SK-N-SH treated with all-trans-retinoic acid at 6 μM for 48 hours (cell line): Measurements from ENCODE around the gene CNDP1.

Experiments used
- ATAC-seq: fragments of 200-7000 bp; cut with Tn5 transposase; 3 replicates; pipeline ENCODE4 v1.9.1; 2020; ENCODE audit warnings: mild to moderate bottlenecking, moderate library complexity
- ARNTL ChIP-seq: fragments of 450-650 bp; formaldehyde crosslinking; IDR thresholded peaks from 2 replicates; pipeline ENCODE4 v1.5.0; 2020; ENCODE audit warnings: low read depth, mild to moderate bottlenecking, moderate library complexity, borderline replicate concordance
- BACH2 ChIP-seq: fragments of 250-450 bp; sonication (Bioruptor Pico); IDR thresholded peaks from 2 replicates; pipeline ENCODE4 v1.9.0; 2021; ENCODE audit warnings: mild to moderate bottlenecking, borderline replicate concordance
- CSDC2 ChIP-seq: fragments of 250-450 bp; sonication (Bioruptor Pico); IDR thresholded peaks from 2 replicates; pipeline ENCODE4 v1.5.0; 2020; ENCODE audit warnings: mild to moderate bottlenecking, moderate library complexity
- CSRNP3 ChIP-seq: fragments of 250-450 bp; sonication (Bioruptor Pico); IDR thresholded peaks from 2 replicates; pipeline ENCODE4 v1.5.1; 2021; ENCODE audit warnings: mild to moderate bottlenecking, moderate library complexity
- ESRRG ChIP-seq: fragments of 250-450 bp; sonication (Bioruptor Pico); IDR thresholded peaks from 2 replicates; pipeline ENCODE4 v1.6.1; 2021; ENCODE audit warnings: mild to moderate bottlenecking
- ISL1 ChIP-seq: fragments of 250-450 bp; sonication (Bioruptor Pico); IDR thresholded peaks from 2 replicates; pipeline ENCODE4 v2.1.2; 2022; ENCODE audit warnings: mild to moderate bottlenecking, moderate library complexity
- POU6F1 ChIP-seq: fragments of 250-450 bp; sonication (Bioruptor Pico); IDR thresholded peaks from 2 replicates; pipeline ENCODE4 v1.8.0; 2021; ENCODE audit warnings: low read depth, mild to moderate bottlenecking, moderate library complexity, borderline replicate concordance
- RARB ChIP-seq: fragments of 250-450 bp; sonication (Bioruptor Pico); IDR thresholded peaks from 2 replicates; pipeline ENCODE4 v1.8.0; 2021; ENCODE audit warnings: mild to moderate bottlenecking, moderate library complexity
- SNAI2 ChIP-seq: fragments of 250-450 bp; sonication (Bioruptor Pico); IDR thresholded peaks from 2 replicates; pipeline ENCODE4 v1.5.0; 2020; ENCODE audit warnings: mild to moderate bottlenecking, moderate library complexity
- TCF4 ChIP-seq: fragments of 250-450 bp; sonication (Bioruptor Pico); IDR thresholded peaks from 2 replicates; pipeline ENCODE4 v1.8.0; 2021; ENCODE audit warnings: mild to moderate bottlenecking, moderate library complexity, borderline replicate concordance
- TOX ChIP-seq: fragments of 250-450 bp; sonication (Bioruptor Pico); IDR thresholded peaks from 2 replicates; pipeline ENCODE4 v1.8.0; 2021; ENCODE audit warnings: mild to moderate bottlenecking, moderate library complexity, borderline replicate concordance
- ZC3H10 ChIP-seq: fragments of 250-450 bp; sonication (Bioruptor Pico); IDR thresholded peaks from 2 replicates; pipeline ENCODE4 v1.5.1; 2021; ENCODE audit warnings: mild to moderate bottlenecking, moderate library complexity
- ZFP3 ChIP-seq: fragments of 250-450 bp; sonication (Bioruptor Pico); IDR thresholded peaks from 2 replicates; pipeline ENCODE4 v1.5.0; 2020; ENCODE audit warnings: mild to moderate bottlenecking, moderate library complexity
- ZFP30 ChIP-seq: fragments of 450-650 bp; formaldehyde crosslinking; IDR thresholded peaks from 2 replicates; pipeline ENCODE4 v1.5.0; 2022; ENCODE audit warnings: mild to moderate bottlenecking, moderate library complexity
- ZNF565 ChIP-seq: fragments of 450-650 bp; formaldehyde crosslinking; conservative IDR thresholded peaks from 2 replicates; pipeline ENCODE4 v1.5.0; 2020; ENCODE audit warnings: low read depth, mild to moderate bottlenecking, moderate library complexity
- ZNF70 ChIP-seq: fragments of 450-650 bp; formaldehyde crosslinking; IDR thresholded peaks from 2 replicates; pipeline ENCODE4 v1.5.0; 2020; ENCODE audit warnings: mild to moderate bottlenecking, moderate library complexity
- ZNF8 ChIP-seq: fragments of 450-650 bp; formaldehyde crosslinking; IDR thresholded peaks from 2 replicates; pipeline ENCODE4 v1.5.0; 2020; ENCODE audit warnings: mild to moderate bottlenecking, moderate library complexity
- TF ChIP-seq, protein P1 (sequence below): fragments of 250-450 bp; sonication (Bioruptor Pico); IDR thresholded peaks from 2 replicates; pipeline ENCODE4 v1.5.1; 2020; ENCODE audit warnings: low read depth, mild to moderate bottlenecking, moderate library complexity
- TF ChIP-seq, protein P2 (sequence below): fragments of 250-450 bp; sonication (Bioruptor Pico); IDR thresholded peaks from 2 replicates; pipeline ENCODE4 v1.5.0; 2020; ENCODE audit warnings: mild to moderate bottlenecking, moderate library complexity

Gene CNDP1

GRCh38 chr18:74505776-74506175 is 28.5 kb upstream of the CNDP1 start:
- no peak for ATAC-seq
- TF ChIP-seq CSRNP3 (no peak), TOX (CRISPR knock-in tag) (no peak), POU6F1 (CRISPR knock-in tag) (no peak)

DNA sequence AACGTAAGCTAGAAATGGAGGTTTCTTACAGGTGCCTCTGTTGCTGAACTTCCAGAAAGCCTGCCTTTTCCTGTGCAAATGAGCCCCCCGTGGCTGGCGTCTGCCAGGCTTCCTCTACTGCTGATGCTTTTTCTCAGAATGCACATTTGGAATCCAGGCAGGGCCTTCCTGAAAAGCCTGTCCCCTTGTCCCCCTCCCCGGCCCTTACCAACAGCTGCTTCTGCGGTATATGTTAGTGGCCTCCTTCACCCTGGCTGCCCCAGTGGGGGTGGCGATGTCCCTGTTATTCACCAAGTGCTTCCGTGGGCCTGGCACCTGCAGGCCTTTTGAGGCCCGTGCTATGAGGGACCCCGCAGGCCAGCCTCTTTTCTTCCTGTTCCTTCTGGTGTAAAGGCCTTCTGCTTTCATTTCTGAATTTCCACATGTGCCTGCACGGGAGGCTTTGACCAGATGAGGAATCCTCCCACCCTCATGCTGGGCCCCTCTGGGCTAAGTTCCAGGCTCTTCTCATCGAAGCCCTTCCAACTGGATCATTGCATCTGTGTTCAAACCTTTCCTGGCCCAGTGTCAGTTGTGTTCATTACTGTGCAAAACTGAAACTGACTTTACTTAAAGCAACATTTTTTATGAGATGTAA is 27.7 kb upstream of the CNDP1 start:
- TF ChIP-seq ZNF70 (no peak), TOX (CRISPR knock-in tag) (no peak), ISL1 (CRISPR knock-in tag) (no peak), POU6F1 (CRISPR knock-in tag) (no peak), ESRRG (CRISPR knock-in tag) (no peak)
- no peak for ATAC-seq

- ATAC-seq, result no peak
These were observed 27.0 kb upstream of the CNDP1 start for GRCh38 chr18:74507097-74507881.

DNA sequence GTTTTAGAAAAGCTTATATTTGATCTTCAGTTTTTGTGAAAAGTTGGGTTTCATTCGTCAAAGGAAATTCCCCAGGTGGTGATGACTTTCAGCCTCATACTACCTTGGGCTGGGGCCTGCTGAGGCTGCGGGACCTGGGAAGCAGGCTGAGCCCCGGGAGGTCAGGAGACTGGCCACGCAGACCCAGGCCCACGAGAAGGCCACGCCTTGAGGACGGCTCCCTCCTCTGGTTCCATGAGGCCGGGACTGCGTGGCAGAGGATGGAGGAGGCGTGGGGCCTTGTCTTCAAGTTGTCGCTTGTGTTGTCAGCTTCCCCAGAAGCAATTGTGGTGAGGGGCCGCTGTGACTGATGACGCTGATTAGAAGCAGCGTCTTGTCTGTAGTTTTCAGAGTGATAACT is 26.4 kb upstream of the CNDP1 start:
- no peak for ATAC-seq
- TF ChIP-seq ZFP30 (CRISPR knock-in tag), result no peak

More at GRCh38 chr18:74507097-74507881, 27.0 kb upstream of the CNDP1 start:
- no peak for TF ChIP-seq ZNF8 (CRISPR knock-in tag)
- TF ChIP-seq CSRNP3, result no peak
- TF ChIP-seq ZNF70, result no peak
- no peak for TF ChIP-seq CSDC2 (CRISPR knock-in tag)
- TF ChIP-seq ZC3H10 (CRISPR knock-in tag), result no peak

DNA sequence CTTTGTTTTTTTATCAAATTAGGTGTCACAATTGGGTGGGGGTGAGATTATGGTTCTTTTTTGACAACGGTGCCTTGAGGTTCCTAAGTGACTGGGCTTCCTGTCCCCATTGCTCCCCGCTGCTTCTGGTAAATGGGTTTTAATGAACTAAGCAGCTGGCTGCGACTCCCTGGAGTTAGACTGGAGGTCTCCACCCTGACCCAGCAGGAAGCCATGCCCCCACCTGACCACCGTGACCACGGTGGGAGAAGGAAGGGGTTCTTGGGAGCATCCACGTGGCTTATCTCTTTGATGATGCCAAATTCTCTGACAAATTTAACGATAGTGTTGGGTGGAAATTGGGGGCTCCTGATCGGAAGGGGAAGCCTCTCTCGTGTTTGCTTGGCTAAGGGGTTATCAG is 25.9 kb upstream of the CNDP1 start:
- ATAC-seq, result no peak
- TF ChIP-seq TOX (CRISPR knock-in tag) (no peak), ESRRG (CRISPR knock-in tag) (no peak), BACH2 (CRISPR knock-in tag) (no peak), ZFP30 (CRISPR knock-in tag) (no peak), SNAI2 (no peak), RARB (CRISPR knock-in tag) (no peak), TCF4 (no peak), ZFP3 (no peak), ZNF8 (CRISPR knock-in tag) (no peak), ARNTL (CRISPR knock-in tag) (no peak), CSRNP3 (no peak), ZNF565 (no peak), ZNF70 (no peak), ZC3H10 (CRISPR knock-in tag) (no peak)
- TF ChIP-seq, protein P1, sequence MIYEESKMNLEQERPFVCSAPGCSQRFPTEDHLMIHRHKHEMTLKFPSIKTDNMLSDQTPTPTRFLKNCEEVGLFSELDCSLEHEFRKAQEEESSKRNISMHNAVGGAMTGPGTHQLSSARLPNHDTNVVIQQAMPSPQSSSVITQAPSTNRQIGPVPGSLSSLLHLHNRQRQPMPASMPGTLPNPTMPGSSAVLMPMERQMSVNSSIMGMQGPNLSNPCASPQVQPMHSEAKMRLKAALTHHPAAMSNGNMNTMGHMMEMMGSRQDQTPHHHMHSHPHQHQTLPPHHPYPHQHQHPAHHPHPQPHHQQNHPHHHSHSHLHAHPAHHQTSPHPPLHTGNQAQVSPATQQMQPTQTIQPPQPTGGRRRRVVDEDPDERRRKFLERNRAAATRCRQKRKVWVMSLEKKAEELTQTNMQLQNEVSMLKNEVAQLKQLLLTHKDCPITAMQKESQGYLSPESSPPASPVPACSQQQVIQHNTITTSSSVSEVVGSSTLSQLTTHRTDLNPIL (CRISPR knock-in tag), result no peak
- TF ChIP-seq, protein P2, sequence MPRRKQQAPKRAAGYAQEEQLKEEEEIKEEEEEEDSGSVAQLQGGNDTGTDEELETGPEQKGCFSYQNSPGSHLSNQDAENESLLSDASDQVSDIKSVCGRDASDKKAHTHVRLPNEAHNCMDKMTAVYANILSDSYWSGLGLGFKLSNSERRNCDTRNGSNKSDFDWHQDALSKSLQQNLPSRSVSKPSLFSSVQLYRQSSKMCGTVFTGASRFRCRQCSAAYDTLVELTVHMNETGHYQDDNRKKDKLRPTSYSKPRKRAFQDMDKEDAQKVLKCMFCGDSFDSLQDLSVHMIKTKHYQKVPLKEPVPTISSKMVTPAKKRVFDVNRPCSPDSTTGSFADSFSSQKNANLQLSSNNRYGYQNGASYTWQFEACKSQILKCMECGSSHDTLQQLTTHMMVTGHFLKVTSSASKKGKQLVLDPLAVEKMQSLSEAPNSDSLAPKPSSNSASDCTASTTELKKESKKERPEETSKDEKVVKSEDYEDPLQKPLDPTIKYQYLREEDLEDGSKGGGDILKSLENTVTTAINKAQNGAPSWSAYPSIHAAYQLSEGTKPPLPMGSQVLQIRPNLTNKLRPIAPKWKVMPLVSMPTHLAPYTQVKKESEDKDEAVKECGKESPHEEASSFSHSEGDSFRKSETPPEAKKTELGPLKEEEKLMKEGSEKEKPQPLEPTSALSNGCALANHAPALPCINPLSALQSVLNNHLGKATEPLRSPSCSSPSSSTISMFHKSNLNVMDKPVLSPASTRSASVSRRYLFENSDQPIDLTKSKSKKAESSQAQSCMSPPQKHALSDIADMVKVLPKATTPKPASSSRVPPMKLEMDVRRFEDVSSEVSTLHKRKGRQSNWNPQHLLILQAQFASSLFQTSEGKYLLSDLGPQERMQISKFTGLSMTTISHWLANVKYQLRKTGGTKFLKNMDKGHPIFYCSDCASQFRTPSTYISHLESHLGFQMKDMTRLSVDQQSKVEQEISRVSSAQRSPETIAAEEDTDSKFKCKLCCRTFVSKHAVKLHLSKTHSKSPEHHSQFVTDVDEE (CRISPR knock-in tag), result no peak
